Stimulated activated CD8-positive, alpha-beta memory T cell treated with anti-CD3 and anti-CD28 coated beads, Interleukin-15, amount 100 ng/mL, for 1 hour (primary cell): ENCODE data around the gene MAPKAP1.

Source experiments
- DNase-seq: peaks from one replicate; pipeline ENCODE4 v3.0.0-alpha.2; 2020; ENCODE audit warnings: low read depth

The MAPKAP1 gene

GRCh38 chr9:125431741-125432271, 275.2 kb downstream of the MAPKAP1 start:
- DNase-seq = no peak

GRCh38 chr9:125431012-125431305, 276.0 kb downstream of the MAPKAP1 start:
- no peak for DNase-seq

DNA sequence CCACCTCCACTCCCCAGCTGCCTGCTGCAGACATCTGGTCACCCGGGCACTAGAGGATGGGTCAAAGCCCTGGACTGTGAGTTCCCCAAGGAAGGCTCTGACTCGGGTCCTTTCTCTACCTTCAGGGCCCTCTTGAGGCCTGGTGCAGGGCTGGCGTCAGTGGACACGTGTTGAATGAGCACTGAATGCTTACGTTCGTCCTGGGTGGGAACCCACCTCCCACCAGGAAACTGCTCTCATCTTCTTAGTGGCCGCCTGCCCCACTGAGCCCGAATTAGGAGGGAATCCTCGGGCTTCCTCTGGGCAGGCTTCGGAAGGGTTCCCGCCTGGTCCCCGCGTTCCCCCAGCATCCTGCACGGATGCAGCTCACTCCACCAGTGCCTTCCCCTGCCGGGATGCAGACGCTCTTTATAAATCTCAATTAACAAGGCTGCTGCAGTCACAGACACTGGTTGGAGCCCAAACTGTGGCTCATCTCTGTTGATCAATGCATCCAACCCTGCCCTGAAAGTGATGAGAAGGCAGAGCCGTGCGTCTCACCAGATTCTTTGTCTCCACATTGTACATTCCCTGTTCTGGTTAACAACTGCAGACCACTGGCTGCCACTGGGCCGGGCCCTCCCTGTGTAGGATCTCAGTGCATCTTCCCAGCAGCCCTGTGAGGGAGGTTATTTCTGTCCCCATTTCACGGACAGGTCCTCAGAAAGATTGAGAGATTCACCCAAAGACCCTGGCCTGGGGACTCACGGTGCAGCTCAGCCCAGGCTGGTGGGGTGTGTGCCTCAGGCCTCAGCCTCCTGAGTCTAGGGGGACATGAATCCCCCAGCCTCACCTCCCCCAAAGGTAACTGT, 276.6 kb downstream of the MAPKAP1 start:
- DNase-seq = no peak

DNA sequence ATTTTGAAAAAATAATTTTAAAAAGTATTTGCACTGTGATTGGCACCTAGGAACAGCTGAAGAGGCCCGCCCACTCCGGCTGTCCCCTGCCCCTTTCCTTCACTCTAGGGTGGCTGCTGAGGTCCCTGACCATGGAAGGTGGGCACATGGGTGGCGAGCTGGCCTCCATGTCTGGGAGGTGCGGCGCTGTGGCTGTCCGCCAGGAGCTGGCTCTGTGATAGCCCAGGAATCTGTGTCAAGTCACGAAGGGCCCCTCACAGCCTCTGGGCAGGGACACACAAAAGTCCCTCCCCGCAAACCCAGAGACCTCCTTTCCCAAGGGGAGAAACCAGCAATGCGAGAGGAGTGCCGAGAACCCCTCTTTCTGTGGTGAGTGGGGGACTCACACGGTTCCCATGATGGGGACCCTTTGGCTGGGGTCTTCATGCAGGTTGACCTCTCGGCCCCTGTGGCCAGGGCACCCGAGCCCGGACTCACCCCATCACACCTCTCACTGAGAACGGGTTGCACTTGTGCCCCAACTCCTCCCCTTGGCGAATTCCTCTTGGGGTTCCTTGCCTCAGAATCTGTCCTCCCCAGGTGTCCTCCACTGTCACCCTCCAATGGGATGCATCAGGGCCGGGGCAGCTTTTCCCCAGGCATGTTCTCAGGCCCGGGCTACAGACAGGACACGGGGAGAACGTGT, 277.4 kb downstream of the MAPKAP1 start:
- no peak for DNase-seq

DNA sequence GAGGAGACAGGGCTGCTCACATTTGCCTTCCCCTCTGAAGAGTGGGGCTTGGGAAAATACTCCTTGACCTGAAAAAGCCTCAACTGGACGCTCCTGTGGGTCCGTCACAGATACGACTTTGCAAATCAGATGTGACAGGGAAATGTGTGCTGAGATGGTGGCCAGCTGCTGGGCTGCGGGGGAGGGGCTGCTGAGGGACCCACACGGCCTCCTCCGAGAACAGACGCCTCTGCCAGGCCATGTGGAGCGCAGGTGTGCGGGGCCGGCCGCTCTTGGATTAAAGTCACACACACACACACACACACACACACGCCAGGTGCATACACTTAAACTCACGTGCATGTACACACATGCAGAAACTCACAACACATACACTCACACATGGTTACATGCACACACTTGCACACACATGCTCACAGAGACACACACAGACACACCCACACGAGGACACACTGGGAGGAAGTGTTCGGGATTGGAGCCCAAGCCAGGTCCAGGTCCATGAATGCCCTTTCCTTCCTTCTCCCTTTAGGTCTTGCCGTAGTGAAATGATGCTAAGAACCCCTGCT, 278.0 kb downstream of the MAPKAP1 start:
- DNase-seq = no peak

GRCh38 chr9:125428060-125428901, 278.7 kb downstream of the MAPKAP1 start:
- no peak for DNase-seq

DNA sequence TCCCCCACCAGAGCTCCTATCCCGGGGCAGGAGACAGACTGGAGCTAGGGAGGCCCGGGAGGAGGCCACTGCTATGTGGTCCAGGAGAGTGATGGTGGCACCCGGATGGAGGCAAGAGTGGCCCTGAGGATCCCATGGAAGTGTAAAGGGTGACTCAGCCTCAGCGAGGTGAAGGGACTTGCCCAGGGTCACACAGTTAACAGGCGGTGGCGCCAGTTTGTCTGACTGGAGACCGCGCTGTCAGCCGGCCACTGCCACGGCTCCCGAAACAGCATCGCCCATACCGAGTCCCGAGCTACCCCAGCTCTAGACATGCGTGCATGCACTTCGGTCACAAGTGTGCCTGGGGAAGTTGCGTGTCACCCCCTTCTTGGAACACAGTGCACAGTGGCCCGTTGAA, 279.5 kb downstream of the MAPKAP1 start:
- no peak for DNase-seq

GRCh38 chr9:125426926-125427325, 280.1 kb downstream of the MAPKAP1 start:
- DNase-seq = no peak

DNA sequence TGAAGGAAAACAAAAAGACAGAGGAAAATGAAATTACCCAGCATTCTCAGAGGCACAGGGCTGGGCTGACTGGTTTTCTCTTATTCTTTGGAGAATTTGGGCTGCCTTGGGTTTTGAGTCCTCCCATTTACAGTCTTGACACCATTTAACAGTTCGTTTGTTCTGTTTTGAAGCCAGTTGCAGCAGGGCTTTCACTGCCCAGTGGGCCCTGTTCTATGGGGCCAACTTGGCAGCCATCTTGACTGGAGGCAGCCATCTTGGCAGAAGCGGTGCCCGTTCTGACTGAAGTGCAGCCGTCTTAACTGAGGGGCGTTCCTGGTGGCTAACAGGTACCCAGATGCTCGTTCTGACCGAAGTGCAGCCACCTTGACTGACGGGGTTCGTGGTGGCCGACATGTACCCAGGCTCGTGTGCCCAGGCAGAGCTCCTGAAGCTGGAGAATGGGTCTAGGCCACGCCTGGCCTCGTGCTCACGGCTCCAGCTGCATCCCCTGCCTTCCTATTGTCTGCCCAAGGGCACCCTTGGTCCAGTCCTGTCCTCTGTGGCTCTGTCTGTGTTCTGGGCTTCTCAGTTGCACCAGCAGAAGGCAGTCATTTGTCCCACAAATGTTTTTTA, 281.0 kb downstream of the MAPKAP1 start:
- no peak for DNase-seq

DNA sequence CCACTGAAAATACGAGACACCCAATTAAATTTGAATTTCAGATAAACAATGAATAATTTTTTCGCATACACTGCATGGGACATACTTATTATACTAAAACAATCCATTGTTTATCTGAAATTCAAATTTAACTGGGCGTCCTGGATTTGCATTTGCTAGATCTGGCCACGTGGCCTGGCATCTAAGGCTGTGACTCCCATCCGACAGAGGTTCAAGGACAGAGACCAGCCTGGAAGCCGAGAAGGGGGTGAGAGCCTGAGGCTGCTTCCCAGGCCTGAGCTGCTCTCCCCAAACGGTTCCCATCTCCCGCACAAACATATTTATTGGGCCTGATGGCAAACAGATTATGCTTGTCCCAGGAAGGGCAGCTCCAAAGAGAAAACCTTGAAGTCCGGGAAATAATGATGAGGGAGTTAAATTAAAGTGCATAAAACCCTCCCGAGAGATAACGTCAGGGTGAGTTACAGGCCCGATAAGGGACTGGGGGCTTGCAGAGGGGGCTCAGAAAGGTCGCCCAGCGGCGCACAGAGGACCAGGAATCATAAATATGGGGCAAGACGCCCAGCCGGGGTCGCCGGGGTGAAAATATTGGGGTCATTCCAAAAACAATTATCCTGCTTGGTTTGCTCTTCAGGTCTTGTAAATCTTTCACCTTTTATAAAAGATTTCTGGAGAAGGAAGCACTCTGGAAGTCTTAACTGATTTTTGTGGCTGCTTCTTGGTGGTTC, 281.7 kb downstream of the MAPKAP1 start:
- DNase-seq = no peak

DNA sequence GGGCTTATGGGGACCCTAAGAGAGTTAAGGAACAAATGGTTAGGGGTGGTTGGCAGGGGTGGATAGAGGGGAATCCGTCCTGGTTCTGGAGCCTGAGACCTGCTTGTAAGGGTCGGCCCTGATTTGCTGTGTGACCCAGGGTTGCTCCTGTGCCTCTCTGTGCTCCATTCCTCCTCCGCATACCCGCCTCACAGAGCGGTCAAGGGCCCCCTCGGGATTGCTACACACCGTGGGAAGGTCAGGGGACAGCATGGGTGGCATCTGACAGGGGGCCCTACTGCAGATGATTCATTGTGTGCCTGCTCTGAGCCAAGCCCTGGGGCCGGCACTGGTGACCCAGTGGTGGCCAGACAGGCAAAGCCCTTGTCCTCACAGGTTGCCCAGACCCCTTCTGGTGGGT, 283.0 kb downstream of the MAPKAP1 start:
- no peak for DNase-seq

DNA sequence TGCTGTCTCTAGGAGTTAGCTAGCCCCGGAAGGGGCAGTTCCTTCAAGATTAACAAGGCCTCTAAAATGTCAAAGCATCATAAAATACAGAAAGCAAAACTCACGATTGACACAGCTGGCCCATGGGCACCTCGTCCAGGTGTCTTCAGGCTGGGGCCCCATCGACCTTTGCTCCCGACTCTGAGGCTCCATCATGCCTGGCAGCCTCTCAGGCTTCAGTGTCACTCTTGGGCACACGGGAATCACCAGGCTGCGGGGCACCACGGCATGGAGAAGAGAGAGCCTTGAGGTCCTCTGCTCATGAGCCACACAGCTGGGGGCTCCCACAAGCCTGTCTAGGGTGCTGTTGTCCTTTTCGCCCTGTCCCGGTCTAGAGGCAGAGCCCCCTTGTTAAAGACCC, 284.2 kb downstream of the MAPKAP1 start:
- no peak for DNase-seq

DNA sequence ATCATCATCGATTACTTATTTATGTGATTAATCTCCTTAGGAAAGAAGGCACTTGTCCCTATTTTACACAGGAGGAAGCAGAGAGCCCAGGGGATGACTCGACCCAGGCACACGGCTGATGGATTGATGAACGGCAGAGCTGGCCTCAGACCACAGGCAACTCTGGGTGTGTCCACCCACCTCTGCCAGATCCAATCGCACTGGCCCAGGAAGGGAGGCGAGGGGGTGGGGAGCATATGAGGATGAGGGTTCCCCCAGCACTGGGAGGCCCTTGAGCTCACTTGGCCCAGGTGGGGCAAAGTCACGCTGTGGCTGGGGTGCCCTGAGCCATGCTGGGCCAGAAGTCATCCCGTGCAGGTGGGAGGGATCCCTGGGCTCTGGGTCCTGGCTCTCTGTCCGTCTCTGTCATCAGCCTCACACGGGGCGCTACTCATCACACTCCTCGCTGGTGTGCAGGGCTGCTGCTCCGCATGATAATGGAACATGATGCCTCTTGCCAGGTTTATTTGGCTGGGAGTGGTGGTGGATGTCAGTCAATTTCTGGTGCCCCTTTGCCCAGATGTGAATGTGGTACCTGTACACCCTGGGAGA, 285.3 kb downstream of the MAPKAP1 start:
- DNase-seq = no peak

DNA sequence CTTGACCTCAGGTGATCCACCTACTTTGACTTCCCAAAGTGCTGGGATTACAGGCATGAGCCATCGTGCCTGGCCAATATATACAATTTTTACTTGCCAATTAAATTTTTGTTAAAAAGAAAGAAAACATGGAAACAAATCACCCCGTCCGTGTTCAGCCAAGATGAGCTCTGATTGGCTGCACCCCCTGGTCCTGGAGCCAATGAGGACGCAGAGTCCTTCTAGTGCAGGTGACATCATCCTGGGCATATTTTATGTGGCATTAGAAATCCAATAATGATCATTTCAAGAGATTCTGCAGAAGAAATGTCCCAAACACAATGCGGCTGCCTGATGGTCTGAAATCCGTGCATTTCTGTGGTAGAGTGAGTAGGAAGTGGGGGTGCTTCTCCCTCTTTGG, 285.8 kb downstream of the MAPKAP1 start:
- no peak for DNase-seq

- DNase-seq = no peak
Measured at GRCh38 chr9:125418404-125418803, 288.6 kb downstream of the MAPKAP1 start.

DNA sequence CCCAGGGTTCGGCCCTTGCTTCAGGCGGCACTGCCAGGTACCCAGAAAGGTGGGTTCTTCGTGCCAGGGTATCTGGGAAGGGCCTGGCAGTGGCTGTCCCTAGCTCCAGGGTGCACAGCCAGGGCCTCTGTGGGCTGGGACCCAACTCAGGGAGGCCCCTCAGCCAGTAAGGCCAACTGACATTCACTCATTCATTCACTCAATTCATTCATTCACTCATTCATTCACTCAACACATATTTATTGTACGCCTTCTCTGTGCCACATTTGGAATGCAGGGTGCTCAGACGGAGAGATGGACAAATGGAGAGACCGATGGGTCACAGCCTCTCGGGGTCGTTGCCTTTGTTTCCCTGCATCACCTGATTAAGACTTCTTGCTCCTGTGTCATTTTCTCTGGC, 290.5 kb downstream of the MAPKAP1 start:
- DNase-seq = no peak

DNA sequence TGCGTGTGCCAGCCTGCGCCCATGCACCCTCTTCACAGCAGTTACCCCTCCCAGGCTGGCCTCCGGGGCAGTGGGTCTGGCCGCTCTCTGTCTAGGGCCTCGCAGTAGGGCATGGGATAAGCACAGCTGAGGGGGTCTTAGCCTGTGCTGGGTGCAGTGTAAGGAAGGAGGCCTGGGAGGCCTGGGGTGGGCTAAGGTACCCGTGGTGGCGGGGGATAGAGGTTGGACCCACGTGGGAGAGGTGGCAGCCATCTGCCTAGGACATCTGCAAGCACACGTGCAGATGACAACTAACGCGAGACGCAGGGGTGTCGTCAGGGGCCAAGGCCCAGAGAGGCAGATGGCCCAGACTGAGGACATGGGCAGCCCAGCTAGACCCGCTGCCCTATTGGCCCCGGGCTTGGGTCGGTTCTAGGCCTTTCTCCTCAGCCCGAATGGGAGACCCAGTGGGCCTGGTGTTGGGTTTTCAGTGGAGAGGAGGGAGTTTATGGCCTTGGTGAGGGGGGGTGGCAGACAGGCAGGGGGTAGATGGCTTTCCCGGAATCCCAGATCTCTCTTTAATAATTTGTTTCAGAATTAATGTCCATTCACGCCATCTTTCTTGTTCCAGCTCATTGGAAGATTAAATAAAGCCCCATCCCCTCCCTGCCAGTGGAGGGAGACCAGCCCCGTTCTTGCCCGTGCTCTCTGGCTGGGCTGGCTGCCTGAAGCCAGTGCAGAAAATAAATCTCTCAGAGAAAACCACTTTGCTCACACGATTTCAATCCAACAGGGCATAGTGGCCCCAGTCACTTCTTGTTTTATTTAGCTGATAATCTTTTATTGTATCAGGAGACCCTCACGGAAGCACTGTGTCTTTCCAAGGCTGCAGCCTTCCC, 291.2 kb downstream of the MAPKAP1 start:
- DNase-seq = no peak

DNA sequence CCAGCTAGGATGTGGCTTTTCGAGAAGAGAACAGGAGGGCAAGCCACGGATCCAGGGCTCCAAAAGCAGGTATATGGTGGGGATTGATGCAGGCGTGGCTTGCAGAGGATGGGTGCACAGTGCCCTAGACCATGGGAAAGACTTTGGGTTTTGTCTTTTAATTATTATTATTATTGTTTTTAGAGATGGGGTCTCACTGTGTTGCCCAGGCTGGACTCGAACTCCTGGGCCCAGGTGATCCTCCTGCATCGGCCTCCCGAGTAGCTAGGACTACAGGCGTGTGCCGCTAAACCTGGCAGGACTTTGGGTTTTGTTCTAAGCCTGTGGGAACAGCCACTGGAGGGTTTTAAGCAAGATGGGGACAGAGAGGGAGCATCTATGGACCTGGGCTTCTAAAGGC, 293.4 kb downstream of the MAPKAP1 start:
- no peak for DNase-seq

DNA sequence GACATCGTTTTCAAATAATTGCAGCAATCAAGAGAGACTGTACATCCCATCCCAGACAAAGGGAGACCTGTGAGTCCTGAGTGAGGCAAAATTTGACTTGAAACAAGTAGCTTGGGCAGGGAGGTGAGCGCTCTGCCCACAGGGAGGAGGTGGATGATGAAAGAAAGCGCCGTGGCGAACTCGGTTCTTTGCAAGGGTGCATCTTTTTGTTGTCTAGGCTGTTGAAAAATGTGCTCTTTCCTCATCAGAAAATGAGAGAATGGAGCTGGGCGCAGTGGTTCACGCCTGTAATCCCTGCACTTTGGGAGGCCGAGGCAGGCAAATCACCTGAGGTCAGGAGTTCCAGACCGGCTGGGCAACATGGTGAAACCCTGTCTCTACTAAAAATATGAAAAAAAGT, 294.8 kb downstream of the MAPKAP1 start:
- no peak for DNase-seq
